AG04450 (cell line): Measurements from ENCODE around the gene CCDC3. TPM values are rescaled to one million over a fixed set of nuclear protein-coding genes. Genes with fewer than 3 reads are reported as not detected.

Experiments used
- CTCF ChIA-PET: fragments of 300-600, 350-600 bp; formaldehyde crosslinking; extraction: SDS; loops from one replicate; lab custom pipeline; 2022; ENCODE audit warnings: antibody characterized with exemption, inconsistent platforms; lab: Charles Lee
- POLR2A ChIA-PET: fragments of 350-600 bp; formaldehyde crosslinking; extraction: SDS; loops from one replicate; lab custom pipeline; 2021; ENCODE audit warnings: antibody characterized with exemption, inconsistent platforms; lab: Yijun Ruan, JAX
- DNase-seq: peaks from one replicate; pipeline ENCODE4 v3.0.0-alpha.2; 2011; ENCODE audit warnings: low read depth, low spot score
- H3K27ac ChIP-seq: one replicate; pipeline ENCODE4 v1.5.1; 2012; ENCODE audit warnings: low read depth, low read length, control low read depth
- H3K27me3 ChIP-seq: one replicate; pipeline ENCODE4 v1.6.0; 2012; ENCODE audit warnings: low read length; ENCODE audit not compliant: control insufficient read depth, insufficient read depth
- H3K4me3 ChIP-seq: 2 replicates; pipeline ENCODE4 v1.5.1; 2011; ENCODE audit warnings: mild to moderate bottlenecking, low read depth, low read length, control low read depth
- H3K9me3 ChIP-seq: 2 replicates; pipeline ENCODE4 v1.5.1; 2012; ENCODE audit warnings: low read length; ENCODE audit not compliant: control insufficient read depth, insufficient read depth
- polyA minus RNA-seq: library from RNA; depleted of rRNA, polyadenylated mRNA; stranded (reverse); fragments of >200 nt; gene quantifications from 2 replicates; pipeline ENCODE4 v1.2.3, GENCODE V29; 2011; rRNA and poly(A)+ RNA removed
- polyA plus RNA-seq: library from polyadenylated mRNA; depleted of rRNA; stranded (reverse); fragments of >200 nt; gene quantifications from 2 replicates; pipeline ENCODE4 v1.2.3, GENCODE V29; 2011; rRNA removed
- TF ChIP-seq, protein P1 (sequence below): IDR thresholded peaks from 2 replicates; pipeline ENCODE4 v1.5.1; 2011; ENCODE audit warnings: low read depth, low read length, control low read depth, inconsistent platforms

The CCDC3 gene
- polyA plus RNA-seq = 3.2 and 3.3 TPM in 2 replicates
- 0.96 and 1.2 TPM in 2 replicates for polyA minus RNA-seq

DNA sequence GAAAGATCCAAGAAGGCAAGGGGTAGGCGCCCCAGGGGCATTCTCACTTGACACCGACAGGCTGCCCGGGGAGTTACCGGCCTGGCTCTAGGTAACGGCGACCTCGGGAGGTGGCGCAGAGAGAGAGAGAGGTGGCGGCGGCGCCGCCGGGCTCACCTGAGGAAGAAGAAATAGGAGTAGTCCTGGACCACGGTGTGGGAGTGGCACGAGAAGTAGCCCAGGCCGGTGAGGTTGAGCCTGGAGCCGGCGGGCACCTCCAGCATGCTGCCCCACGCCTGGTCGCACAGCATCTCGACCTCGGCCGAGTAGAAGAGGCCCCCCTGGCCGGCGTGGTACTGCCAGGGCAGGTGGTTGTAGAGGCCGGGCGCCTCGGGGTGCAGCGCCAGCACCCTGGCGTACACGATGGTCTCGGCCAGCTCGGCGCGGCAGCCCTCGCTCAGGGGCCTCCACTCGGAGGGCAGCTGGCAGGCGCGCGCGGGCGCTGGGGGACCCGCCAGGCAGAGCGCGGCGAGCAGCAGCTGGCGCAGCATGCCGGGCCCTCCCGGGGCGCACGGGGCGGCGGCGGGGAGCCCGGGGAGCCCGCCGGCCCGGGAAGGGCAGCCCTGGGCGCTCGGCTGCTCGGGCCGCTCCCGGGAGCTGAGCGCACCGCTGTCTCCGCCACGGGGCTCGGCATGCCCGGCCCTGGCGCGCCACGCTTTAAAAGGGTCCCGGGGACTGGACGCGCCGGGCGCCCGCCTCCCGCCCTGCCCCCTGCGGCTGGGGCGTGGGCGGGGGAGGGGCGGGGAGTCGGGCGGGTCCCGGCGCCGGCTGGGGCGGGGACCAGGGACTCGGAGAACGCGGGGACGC lies at the start of gene CCDC3:
CCDC3 (minus strand) TSS at position 673 of the 846 bp plus-strand sequence; CDS start at position 530, 143 bp downstream.
- H3K27me3 ChIP-seq = peaks cover 5% of the 10 kb centered on the region
- ChIA-PET POLR2A (no interaction called here), CTCF (no interaction called here)
- peak within 1 kb of the TSS; percentile 49 for H3K4me3 ChIP-seq
- TF ChIP-seq, protein P1, sequence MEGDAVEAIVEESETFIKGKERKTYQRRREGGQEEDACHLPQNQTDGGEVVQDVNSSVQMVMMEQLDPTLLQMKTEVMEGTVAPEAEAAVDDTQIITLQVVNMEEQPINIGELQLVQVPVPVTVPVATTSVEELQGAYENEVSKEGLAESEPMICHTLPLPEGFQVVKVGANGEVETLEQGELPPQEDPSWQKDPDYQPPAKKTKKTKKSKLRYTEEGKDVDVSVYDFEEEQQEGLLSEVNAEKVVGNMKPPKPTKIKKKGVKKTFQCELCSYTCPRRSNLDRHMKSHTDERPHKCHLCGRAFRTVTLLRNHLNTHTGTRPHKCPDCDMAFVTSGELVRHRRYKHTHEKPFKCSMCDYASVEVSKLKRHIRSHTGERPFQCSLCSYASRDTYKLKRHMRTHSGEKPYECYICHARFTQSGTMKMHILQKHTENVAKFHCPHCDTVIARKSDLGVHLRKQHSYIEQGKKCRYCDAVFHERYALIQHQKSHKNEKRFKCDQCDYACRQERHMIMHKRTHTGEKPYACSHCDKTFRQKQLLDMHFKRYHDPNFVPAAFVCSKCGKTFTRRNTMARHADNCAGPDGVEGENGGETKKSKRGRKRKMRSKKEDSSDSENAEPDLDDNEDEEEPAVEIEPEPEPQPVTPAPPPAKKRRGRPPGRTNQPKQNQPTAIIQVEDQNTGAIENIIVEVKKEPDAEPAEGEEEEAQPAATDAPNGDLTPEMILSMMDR = no peak
- no peak for DNase-seq
- no peak within 1 kb of the TSS for H3K27ac ChIP-seq
- no peaks in the 10 kb centered on the region for H3K9me3 ChIP-seq

DNA sequence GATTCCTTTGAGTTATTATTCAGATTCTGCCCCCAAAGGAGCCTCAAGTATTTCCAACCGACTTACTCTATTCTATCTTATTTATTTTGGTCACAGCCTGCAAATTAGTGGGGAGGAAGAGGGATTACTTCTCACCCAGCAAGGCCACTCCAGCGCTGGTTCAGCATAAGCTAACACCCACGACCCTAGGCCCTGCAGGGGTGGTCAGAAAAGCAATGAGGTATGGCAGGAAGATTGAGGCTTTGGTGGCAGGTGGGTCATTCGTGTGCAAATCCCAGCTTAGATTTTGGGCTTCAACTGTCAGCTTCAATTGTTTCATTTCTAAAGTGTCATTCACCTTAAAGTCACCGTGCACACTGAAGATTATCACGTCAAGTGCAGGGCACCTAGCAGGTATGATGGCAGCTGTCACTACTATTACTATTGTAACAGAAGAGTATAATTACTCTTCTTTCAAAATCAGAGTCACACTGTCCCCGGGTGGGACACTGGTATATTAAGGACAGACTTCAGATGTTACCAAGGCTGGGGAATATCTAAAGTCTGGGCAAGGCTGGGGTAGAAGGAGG lies 49.7 kb upstream of the CCDC3 start:
- CTCF ChIA-PET = no interaction called here
- TF ChIP-seq, protein P1 = no peak
- POLR2A ChIA-PET = no interaction called here
- no peaks in the 10 kb centered on the region for H3K9me3 ChIP-seq
- no peak for DNase-seq
- H3K27me3 ChIP-seq = peaks cover 9% of the 10 kb centered on the region
- no peak overlapping the region for H3K27ac ChIP-seq
- no peak overlapping the region for H3K4me3 ChIP-seq

DNA sequence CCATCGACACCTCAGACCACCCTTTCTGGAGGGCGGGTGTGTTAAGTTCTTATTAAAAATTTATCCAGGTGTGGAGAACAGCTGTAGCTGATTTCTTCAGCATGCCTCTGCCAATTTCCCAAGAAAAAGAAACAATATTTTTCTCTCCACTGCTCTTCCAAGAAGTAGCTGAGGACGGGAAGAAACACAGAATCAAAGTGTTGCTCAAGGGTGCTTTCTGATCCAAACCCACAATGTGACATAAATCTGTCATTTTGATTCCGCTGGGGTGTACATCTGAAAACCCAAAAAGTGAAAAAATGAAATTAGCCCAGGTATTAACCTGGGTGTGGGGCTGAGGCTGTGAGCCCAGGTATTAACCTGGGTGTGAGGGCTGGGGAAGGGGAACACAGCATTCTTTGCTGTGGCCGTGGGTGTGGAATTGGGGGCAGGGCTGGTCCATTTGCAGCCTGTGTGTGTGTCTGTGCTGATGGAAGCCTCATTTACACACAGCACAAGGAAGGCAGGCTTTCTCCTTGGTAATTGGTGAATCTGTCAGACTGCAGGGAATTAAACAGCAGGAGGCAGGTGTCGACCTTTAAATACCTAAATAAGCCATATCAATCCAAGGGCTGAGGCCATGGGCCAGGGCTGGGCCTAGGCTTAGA lies 48.4 kb upstream of the CCDC3 start:
- peaks cover 9% of the 10 kb centered on the region for H3K27me3 ChIP-seq
- CTCF ChIA-PET = no interaction called here

DNA sequence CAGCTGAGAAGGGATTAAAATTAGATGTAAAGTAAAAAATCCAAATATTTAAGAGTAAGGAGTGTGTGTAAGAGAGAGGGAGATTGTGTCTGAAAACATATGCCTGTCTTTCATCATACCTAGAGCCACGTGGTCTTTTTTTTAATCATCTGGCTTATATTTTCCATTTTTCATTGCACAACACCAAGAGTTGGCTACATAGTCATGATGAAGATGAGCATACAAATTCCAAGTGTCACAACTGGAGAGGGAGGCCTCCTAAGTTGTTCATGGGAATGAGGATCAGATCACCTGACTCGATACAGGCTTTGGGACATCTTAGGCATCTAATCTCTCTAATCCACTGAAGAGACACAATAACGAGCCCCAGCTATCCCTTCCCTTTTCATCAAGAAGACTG lies 47.2 kb upstream of the CCDC3 start:
- no peak overlapping the region for H3K4me3 ChIP-seq
- POLR2A ChIA-PET = no interaction called here
- DNase-seq = no peak
- H3K27ac ChIP-seq = no peak overlapping the region
- no peaks in the 10 kb centered on the region for H3K9me3 ChIP-seq
- TF ChIP-seq, protein P1 = no peak
- CTCF ChIA-PET = no interaction called here
- H3K27me3 ChIP-seq = peaks cover 9% of the 10 kb centered on the region

More for the DNA sequence above, 48.4 kb upstream of the CCDC3 start:
- no peak for DNase-seq
- TF ChIP-seq, protein P1 = no peak
- no peak overlapping the region for H3K27ac ChIP-seq
- POLR2A ChIA-PET = no interaction called here
- H3K9me3 ChIP-seq = no peaks in the 10 kb centered on the region
- H3K4me3 ChIP-seq = no peak overlapping the region
